Fibroblast of the aortic adventitia (primary cell): Measurements from ENCODE around the gene RABAC1. TPM values are rescaled to one million over a fixed set of nuclear protein-coding genes. Genes with fewer than 3 reads are reported as not detected.

Experiments
- DNase-seq: peaks from one replicate; pipeline ENCODE4 v3.0.0-alpha.2; 2010; ENCODE audit warnings: low read depth
- H3K4me3 ChIP-seq: 2 replicates; pipeline ENCODE4 v1.5.1; 2011; ENCODE audit warnings: low read depth, mild to moderate bottlenecking, control low read depth, low read length, moderate library complexity
- CTCF ChIP-seq: IDR thresholded peaks from 2 replicates; pipeline ENCODE4 v1.5.1; 2011; ENCODE audit warnings: mild to moderate bottlenecking, low read length, control low read depth, inconsistent platforms; ENCODE audit not compliant: insufficient read depth
- total RNA-seq: library from RNA; depleted of rRNA; stranded (reverse); fragments of >200 nt; gene quantifications from 2 replicates; pipeline ENCODE4 v1.2.3, GENCODE V29; 2012; ENCODE audit warnings: low replicate concordance

The RABAC1 gene
- total RNA-seq, 1 donor, result 122 TPM

GRCh38 chr19:41909706-41910105, 49.4 kb downstream of the RABAC1 start:
- TF ChIP-seq CTCF, result no peak
- H3K4me3 ChIP-seq, result no peak overlapping the region
- DNase-seq, result no peak

- TF ChIP-seq CTCF, result no peak
- H3K4me3 ChIP-seq, result no peak overlapping the region
- no peak for DNase-seq
Observed at GRCh38 chr19:41908724-41909464, 50.2 kb downstream of the RABAC1 start.

GRCh38 chr19:41907994-41908615, 51.0 kb downstream of the RABAC1 start:
- no peak overlapping the region for H3K4me3 ChIP-seq
- no peak for TF ChIP-seq CTCF
- no peak for DNase-seq

GRCh38 chr19:41906916-41907680, 52.0 kb downstream of the RABAC1 start:
- DNase-seq, result no peak
- H3K4me3 ChIP-seq, result no peak overlapping the region
- TF ChIP-seq CTCF, result no peak

Other genes starting within 250 kb of the RABAC1 start
- not detected in 2 replicates for gene CEACAM6, start 203.8 kb downstream of the RABAC1 start, total RNA-seq
- not detected in 2 replicates for gene CEACAM3, start 162.7 kb downstream of the RABAC1 start, total RNA-seq
- not detected in 2 replicates for gene LYPD4, start 114.6 kb downstream of the RABAC1 start, total RNA-seq
- not detected in 2 replicates for gene DMRTC2, start 114.3 kb downstream of the RABAC1 start, total RNA-seq
- 827 and 1,080 TPM in 2 replicates for gene RPS19, start 99.1 kb downstream of the RABAC1 start, total RNA-seq
- 0.09 TPM in 1 of 2 replicates, not detected in the other for gene CD79A, start 82.0 kb downstream of the RABAC1 start, total RNA-seq
- gene ARHGEF1, start 76.1 kb downstream of the RABAC1 start, total RNA-seq, result 26.8 and 57.6 TPM in 2 replicates
- 0.57 TPM in 1 of 2 replicates, not detected in the other for gene ERFL, start 30.9 kb downstream of the RABAC1 start, total RNA-seq
- gene ATP1A3, start 34.9 kb upstream of the RABAC1 start, total RNA-seq, result not detected in 2 replicates
- gene GRIK5, start 110.9 kb upstream of the RABAC1 start, total RNA-seq, result 0.08 and 0.18 TPM in 2 replicates
- gene ZNF574, start 116.8 kb upstream of the RABAC1 start, total RNA-seq, result 4.7 and 17.2 TPM in 2 replicates
- gene POU2F2, start 173.1 kb upstream of the RABAC1 start, total RNA-seq, result 0.08 and 0.18 TPM in 2 replicates